HepG2 (cell line): ENCODE results near the gene LAMA1. TPM values are rescaled to one million over a fixed set of nuclear protein-coding genes. Genes with fewer than 3 reads are reported as not detected.
A peak's percentile ranks its signal among the peaks of the same experiment; 100 is the strongest.

Source experiments
- ATF1 ChIP-seq: IDR thresholded peaks from 2 replicates; pipeline ENCODE4 v1.6.1; 2016; ENCODE audit warnings: mild to moderate bottlenecking, control low read depth
- DPF2 ChIP-seq: sonication (generic); formaldehyde crosslinking; IDR thresholded peaks from 2 replicates; pipeline ENCODE4 v1.4.0; 2020; ENCODE audit warnings: mild to moderate bottlenecking, low read depth, missing genetic modification reagents, borderline replicate concordance
- GABPB1 ChIP-seq: IDR thresholded peaks from 2 replicates; pipeline ENCODE4 v1.6.1; 2016; ENCODE audit warnings: mild to moderate bottlenecking, missing genetic modification reagents, moderate library complexity, missing compliant biosample characterization
- HNF4G ChIP-seq, 2 experiments: sonication (generic) in 1 of 2; formaldehyde crosslinking in 1 of 2; IDR thresholded peaks; 2 replicates each; pipeline versions ENCODE4 v1.4.0 to v1.6.1; 2011 to 2020; ENCODE audit warnings: borderline replicate concordance in 2 of 2, low read depth in 2 of 2, mild to moderate bottlenecking in 2 of 2, low read length in 1 of 2, missing genetic modification reagents in 1 of 2, moderate library complexity in 1 of 2
- KLF9 ChIP-seq: IDR thresholded peaks from 2 replicates; pipeline ENCODE4 v1.6.1; 2016; ENCODE audit warnings: low read depth
- NCOA2 ChIP-seq: sonication (generic); formaldehyde crosslinking; IDR thresholded peaks from 2 replicates; pipeline ENCODE4 v1.8.0; 2022; ENCODE audit warnings: inconsistent platforms
- PHF21A ChIP-seq: sonication (generic); formaldehyde crosslinking; IDR thresholded peaks from 2 replicates; pipeline ENCODE4 v1.5.0; 2020; ENCODE audit warnings: mild to moderate bottlenecking, missing genetic modification reagents
- PPARG ChIP-seq: conservative IDR thresholded peaks from 2 replicates; pipeline ENCODE4 v1.6.1; 2016; ENCODE audit warnings: missing biosample characterization, missing genetic modification reagents
- SP140L ChIP-seq: sonication (generic); formaldehyde crosslinking; IDR thresholded peaks from 2 replicates; pipeline ENCODE4 v1.4.0; 2020; ENCODE audit warnings: missing genetic modification reagents, borderline replicate concordance
- TCF7L2 ChIP-seq: IDR thresholded peaks from 2 replicates; pipeline ENCODE4 v1.6.1; 2011; ENCODE audit warnings: mild to moderate bottlenecking, low read depth, low read length, moderate library complexity
- ZBTB34 ChIP-seq: sonication (generic); formaldehyde crosslinking; IDR thresholded peaks from 2 replicates; pipeline ENCODE4 v1.8.0; 2022; ENCODE audit warnings: mild to moderate bottlenecking, missing genetic modification reagents
- ZKSCAN8 ChIP-seq: IDR thresholded peaks from 2 replicates; pipeline ENCODE4 v1.6.1; 2016; ENCODE audit warnings: borderline replicate concordance, missing genetic modification reagents, missing compliant biosample characterization
- ZNF343 ChIP-seq: sonication (generic); formaldehyde crosslinking; IDR thresholded peaks from 2 replicates; pipeline ENCODE4 v1.4.0; 2020; ENCODE audit warnings: mild to moderate bottlenecking, missing genetic modification reagents
- ZNF446 ChIP-seq: sonication (generic); formaldehyde crosslinking; IDR thresholded peaks from 2 replicates; pipeline ENCODE4 v1.5.0; 2020; ENCODE audit warnings: mild to moderate bottlenecking, missing genetic modification reagents
- ZNF709 ChIP-seq: sonication (generic); formaldehyde crosslinking; IDR thresholded peaks from 2 replicates; pipeline ENCODE4 v1.5.0; 2020; ENCODE audit warnings: mild to moderate bottlenecking, missing genetic modification reagents
- ZSCAN12 ChIP-seq: sonication (generic); formaldehyde crosslinking; IDR thresholded peaks from 2 replicates; pipeline ENCODE4 v1.9.0; 2021; ENCODE audit warnings: mild to moderate bottlenecking, missing genetic modification reagents
- ZZZ3 ChIP-seq: sonication (generic); formaldehyde crosslinking; IDR thresholded peaks from 2 replicates; pipeline ENCODE4 v1.4.0; 2020; ENCODE audit warnings: missing genetic modification reagents, mild to moderate bottlenecking, borderline replicate concordance
- polyA plus RNA-seq, 8 experiments: library from polyadenylated mRNA; depleted of rRNA in 3 of 8; stranded (reverse) in 7 of 8; unstranded in 1 of 8; fragments of >200 nt; fragmentation: Illumina TruSeq in 4 of 8; extraction: Trizol in 4 of 8; gene quantifications; 2 replicates each; pipeline versions ENCODE4 v1.2.1 to v1.2.3, GENCODE V29; 2011 to 2016; ENCODE audit warnings: low read depth in 4 of 8, missing spikeins in 1 of 8, mixed read lengths in 1 of 8; ENCODE audit not compliant: insufficient read depth in 1 of 8
- total RNA-seq, 5 experiments: library from RNA; depleted of rRNA; stranded (reverse); fragments of >200 nt; fragmentation: Illumina TruSeq; extraction: Trizol; gene quantifications; 2 replicates each; pipeline ENCODE4 v1.2.3, GENCODE V29; 2016; ENCODE audit warnings: low read depth in 1 of 5
- TF ChIP-seq, protein P1 (sequence below): sonication (generic); formaldehyde crosslinking; IDR thresholded peaks from 2 replicates; pipeline ENCODE4 v1.4.0; 2020; ENCODE audit warnings: missing genetic modification reagents
- TF ChIP-seq, protein P2 (sequence below): IDR thresholded peaks from 2 replicates; pipeline ENCODE4 v1.6.1; 2016

LAMA1 gene
- total and polyA plus RNA-seq, 2 of the 13 experiments (the other 11 are each of a cell fraction or from before 2014, with no cell fraction given), result 0.05 to 0.44 TPM

DNA sequence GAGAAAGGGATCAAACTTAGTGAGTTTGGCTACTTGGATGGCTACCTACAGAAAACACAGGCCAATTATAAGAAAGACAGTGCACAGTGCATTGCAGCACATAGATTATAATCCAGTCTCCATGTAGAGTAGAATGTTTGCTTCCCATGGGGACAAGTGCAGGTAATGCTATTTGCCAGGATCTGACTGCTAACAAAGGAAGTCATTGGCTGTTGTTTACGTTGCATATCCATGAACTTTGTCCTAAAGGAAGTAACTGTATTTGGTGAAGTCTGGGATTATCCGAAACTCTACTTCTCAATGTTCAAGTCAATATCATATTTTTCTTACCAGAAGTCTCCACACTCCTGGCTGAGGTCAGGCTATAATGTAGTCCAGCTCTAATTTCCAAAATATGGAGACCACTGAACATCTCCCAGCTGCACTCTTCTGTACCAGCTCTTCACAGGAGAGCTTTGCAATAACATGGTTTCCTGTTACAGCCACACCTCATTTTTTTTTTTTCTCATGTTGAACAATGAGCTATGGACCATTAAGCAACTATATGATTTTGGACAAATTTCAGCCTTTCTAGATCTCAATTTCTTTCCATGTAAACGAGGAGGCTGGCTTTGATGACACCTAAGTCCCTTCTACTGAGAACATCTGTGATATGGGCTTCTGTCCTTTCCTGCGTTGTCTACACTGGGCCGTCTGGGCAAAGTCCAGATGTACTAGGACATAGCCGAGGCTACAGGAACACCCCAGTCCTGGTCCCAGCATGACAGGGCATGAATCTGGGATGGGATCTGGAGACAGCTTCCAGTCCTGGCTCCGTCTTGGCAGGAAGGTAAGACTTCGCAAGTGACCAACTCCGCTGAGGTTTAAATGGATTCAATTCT is 154.8 kb downstream of the LAMA1 start (continued):
- no peak for TF ChIP-seq ZKSCAN8
- TF ChIP-seq KLF9 (CRISPR knock-in tag), result no peak
- TF ChIP-seq SP140L, result no peak
- 0 out of 2 replicates have a peak, but pooled peaks have one; percentile 8 for TF ChIP-seq ATF1 (CRISPR knock-in tag)
- no peak for TF ChIP-seq ZNF709
- TF ChIP-seq, protein P1, sequence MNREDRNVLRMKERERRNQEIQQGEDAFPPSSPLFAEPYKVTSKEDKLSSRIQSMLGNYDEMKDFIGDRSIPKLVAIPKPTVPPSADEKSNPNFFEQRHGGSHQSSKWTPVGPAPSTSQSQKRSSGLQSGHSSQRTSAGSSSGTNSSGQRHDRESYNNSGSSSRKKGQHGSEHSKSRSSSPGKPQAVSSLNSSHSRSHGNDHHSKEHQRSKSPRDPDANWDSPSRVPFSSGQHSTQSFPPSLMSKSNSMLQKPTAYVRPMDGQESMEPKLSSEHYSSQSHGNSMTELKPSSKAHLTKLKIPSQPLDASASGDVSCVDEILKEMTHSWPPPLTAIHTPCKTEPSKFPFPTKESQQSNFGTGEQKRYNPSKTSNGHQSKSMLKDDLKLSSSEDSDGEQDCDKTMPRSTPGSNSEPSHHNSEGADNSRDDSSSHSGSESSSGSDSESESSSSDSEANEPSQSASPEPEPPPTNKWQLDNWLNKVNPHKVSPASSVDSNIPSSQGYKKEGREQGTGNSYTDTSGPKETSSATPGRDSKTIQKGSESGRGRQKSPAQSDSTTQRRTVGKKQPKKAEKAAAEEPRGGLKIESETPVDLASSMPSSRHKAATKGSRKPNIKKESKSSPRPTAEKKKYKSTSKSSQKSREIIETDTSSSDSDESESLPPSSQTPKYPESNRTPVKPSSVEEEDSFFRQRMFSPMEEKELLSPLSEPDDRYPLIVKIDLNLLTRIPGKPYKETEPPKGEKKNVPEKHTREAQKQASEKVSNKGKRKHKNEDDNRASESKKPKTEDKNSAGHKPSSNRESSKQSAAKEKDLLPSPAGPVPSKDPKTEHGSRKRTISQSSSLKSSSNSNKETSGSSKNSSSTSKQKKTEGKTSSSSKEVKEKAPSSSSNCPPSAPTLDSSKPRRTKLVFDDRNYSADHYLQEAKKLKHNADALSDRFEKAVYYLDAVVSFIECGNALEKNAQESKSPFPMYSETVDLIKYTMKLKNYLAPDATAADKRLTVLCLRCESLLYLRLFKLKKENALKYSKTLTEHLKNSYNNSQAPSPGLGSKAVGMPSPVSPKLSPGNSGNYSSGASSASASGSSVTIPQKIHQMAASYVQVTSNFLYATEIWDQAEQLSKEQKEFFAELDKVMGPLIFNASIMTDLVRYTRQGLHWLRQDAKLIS (CRISPR knock-in tag), result no peak
- TF ChIP-seq PPARG, result peak; percentile 86
- TF ChIP-seq PHF21A (CRISPR knock-in tag), result no peak
- TF ChIP-seq ZNF446 (CRISPR knock-in tag), result no peak
- TF ChIP-seq HNF4G (IDR thresholded peaks at IDR 0.05; ENCODE audit: borderline replicate concordance, low read depth, low read length), result peak; percentile 37; the same call in 1 of the 2 replicates
- TF ChIP-seq HNF4G (CRISPR knock-in tag; IDR thresholded peaks at IDR 0.05; ENCODE audit: borderline replicate concordance, low read depth), result no peak
- TF ChIP-seq, protein P2, sequence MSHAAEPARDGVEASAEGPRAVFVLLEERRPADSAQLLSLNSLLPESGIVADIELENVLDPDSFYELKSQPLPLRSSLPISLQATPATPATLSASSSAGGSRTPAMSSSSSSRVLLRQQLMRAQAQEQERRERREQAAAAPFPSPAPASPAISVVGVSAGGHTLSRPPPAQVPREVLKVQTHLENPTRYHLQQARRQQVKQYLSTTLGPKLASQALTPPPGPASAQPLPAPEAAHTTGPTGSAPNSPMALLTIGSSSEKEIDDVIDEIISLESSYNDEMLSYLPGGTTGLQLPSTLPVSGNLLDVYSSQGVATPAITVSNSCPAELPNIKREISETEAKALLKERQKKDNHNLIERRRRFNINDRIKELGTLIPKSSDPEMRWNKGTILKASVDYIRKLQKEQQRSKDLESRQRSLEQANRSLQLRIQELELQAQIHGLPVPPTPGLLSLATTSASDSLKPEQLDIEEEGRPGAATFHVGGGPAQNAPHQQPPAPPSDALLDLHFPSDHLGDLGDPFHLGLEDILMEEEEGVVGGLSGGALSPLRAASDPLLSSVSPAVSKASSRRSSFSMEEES (CRISPR knock-in tag), result no peak
- no peak for TF ChIP-seq ZSCAN12 (CRISPR knock-in tag)
- TF ChIP-seq DPF2, result no peak
- TF ChIP-seq ZNF343 (CRISPR knock-in tag), result no peak
- peak; percentile 46 for TF ChIP-seq GABPB1 (CRISPR knock-in tag)
- TF ChIP-seq ZBTB34 (CRISPR knock-in tag), result 0 out of 2 replicates have a peak, but pooled peaks have one; percentile 25
- TF ChIP-seq NCOA2 (CRISPR knock-in tag), result peak; percentile 56
- TF ChIP-seq TCF7L2, result no peak
- TF ChIP-seq ZZZ3 (CRISPR knock-in tag), result no peak
